ENCODE results near the gene ATP2B2. TPM values are rescaled to one million over a fixed set of nuclear protein-coding genes. Genes with fewer than 3 reads are reported as not detected.

Gene ATP2B2
- total and polyA plus RNA-seq, 12 donors = 0.37 to 3.0 (median 1.6) TPM

GRCh38 chr3:10331320-10331719, 174.1 kb downstream of the ATP2B2 start:
- intact Hi-C loops (cut with DNase I) = no loop called here
- no peaks in the 10 kb centered on the region for H3K27me3 ChIP-seq

DNA sequence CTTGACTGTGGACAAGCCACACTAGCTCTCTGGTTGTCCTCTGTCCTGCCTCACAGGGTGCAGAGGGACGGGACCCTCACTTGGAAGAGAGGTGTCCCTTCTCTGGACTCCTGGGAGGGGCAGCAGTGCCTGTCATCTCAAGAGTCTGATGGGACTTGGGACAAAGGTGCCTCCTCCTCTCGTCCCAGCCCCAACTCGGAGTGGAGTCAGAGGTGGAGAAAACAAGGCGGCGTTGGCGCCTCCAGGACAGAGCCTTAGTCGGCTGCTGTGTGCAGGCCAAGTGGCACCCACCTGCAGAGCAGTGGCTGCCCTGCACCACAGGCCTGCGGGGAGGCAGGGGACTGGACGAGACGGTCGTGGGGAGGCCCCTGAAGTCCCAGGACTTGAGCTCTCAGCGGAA, 175.1 kb downstream of the ATP2B2 start:
- no peak overlapping the region for H3K4me3 ChIP-seq
- intact Hi-C loops (cut with DNase I) = no loop called here
- H3K27me3 ChIP-seq = no peaks in the 10 kb centered on the region
- no peaks in the 10 kb centered on the region for H3K36me3 ChIP-seq (replicated peaks in 1 of 2)
- TF ChIP-seq, protein P1, sequence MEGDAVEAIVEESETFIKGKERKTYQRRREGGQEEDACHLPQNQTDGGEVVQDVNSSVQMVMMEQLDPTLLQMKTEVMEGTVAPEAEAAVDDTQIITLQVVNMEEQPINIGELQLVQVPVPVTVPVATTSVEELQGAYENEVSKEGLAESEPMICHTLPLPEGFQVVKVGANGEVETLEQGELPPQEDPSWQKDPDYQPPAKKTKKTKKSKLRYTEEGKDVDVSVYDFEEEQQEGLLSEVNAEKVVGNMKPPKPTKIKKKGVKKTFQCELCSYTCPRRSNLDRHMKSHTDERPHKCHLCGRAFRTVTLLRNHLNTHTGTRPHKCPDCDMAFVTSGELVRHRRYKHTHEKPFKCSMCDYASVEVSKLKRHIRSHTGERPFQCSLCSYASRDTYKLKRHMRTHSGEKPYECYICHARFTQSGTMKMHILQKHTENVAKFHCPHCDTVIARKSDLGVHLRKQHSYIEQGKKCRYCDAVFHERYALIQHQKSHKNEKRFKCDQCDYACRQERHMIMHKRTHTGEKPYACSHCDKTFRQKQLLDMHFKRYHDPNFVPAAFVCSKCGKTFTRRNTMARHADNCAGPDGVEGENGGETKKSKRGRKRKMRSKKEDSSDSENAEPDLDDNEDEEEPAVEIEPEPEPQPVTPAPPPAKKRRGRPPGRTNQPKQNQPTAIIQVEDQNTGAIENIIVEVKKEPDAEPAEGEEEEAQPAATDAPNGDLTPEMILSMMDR (IDR thresholded peaks at IDR 0.05) = no peak
- no peak for TF ChIP-seq POLR2A (IDR thresholded peaks at IDR 0.05)
- H3K9me3 ChIP-seq (replicated peaks in 1 of 3) = no peaks in the 10 kb centered on the region
- H3K4me1 ChIP-seq (replicated peaks in 1 of 2) = no peaks in the 10 kb centered on the region
- no peak for DNase-seq
- no peak overlapping the region for H3K27ac ChIP-seq
- WGBS, 4 donors = 82 to 93% (median 85%) methylated on average over 3 to 12 of the region's 12 CpGs

More at GRCh38 chr3:10331320-10331719, 174.1 kb downstream of the ATP2B2 start:
- no peak for DNase-seq
- H3K9me3 ChIP-seq (replicated peaks in 1 of 3) = no peaks in the 10 kb centered on the region
- H3K4me1 ChIP-seq (replicated peaks in 1 of 2) = no peaks in the 10 kb centered on the region
- H3K27ac ChIP-seq = no peak overlapping the region
- TF ChIP-seq POLR2A (IDR thresholded peaks at IDR 0.05) = no peak
- TF ChIP-seq, protein P1 (IDR thresholded peaks at IDR 0.05) = no peak
- no peaks in the 10 kb centered on the region for H3K36me3 ChIP-seq (replicated peaks in 1 of 2)
- H3K4me3 ChIP-seq = no peak overlapping the region
- 71 to 88% (median 85%) methylated on average over 8 of the region's 8 CpGs for WGBS, 4 donors

DNA sequence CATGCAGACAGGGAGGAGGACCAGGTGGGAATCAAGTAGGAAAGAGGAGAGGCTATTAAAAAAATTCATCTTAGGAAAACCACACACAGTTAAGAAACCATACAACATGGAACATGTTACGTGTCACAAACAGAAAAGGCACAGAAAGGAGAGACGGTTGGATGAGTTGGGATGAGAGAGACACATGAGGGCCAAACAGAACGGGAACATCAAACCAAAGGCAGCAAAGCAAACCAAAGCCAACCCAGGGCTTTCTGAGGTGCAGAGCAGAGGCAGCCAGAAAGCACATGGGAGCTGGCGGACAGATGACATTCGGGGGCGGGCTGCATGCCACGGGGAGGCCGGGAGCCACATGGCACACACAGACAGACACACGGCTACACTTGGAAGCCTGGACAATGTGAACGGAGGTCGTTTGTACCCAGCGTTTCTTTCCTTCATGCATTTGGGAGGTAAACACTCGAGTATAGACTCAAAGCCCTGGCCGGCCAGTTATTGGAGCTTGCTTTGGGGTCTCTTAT, 175.8 kb downstream of the ATP2B2 start:
- no peaks in the 10 kb centered on the region for H3K27me3 ChIP-seq
- no peaks in the 10 kb centered on the region for H3K4me1 ChIP-seq (replicated peaks in 1 of 2)
- H3K4me3 ChIP-seq = no peak overlapping the region
- no peaks in the 10 kb centered on the region for H3K9me3 ChIP-seq (replicated peaks in 1 of 3)
- no peak for TF ChIP-seq POLR2A (IDR thresholded peaks at IDR 0.05)
- TF ChIP-seq, protein P1 (IDR thresholded peaks at IDR 0.05) = no peak
- no peak for DNase-seq
- 72 to 86% (median 77%) methylated on average over 14 of the region's 14 CpGs for WGBS, 4 donors
- intact Hi-C loops (cut with DNase I) = no loop called here
- H3K36me3 ChIP-seq (replicated peaks in 1 of 2) = no peaks in the 10 kb centered on the region
- H3K27ac ChIP-seq = no peak overlapping the region

GRCh38 chr3:10328460-10329071, 176.8 kb downstream of the ATP2B2 start:
- Histone ChIP-seq H3K4me1 (replicated peaks in 1 of 2) (no peaks in the 10 kb centered on the region), H3K9me3 (replicated peaks in 1 of 3) (no peaks in the 10 kb centered on the region), H3K36me3 (replicated peaks in 1 of 2) (no peaks in the 10 kb centered on the region), H3K4me3 (no peak overlapping the region), H3K27ac (no peak overlapping the region), H3K27me3 (no peaks in the 10 kb centered on the region)
- intact Hi-C loops (cut with DNase I) = no loop called here
- 58 to 71% (median 63%) methylated on average over 31 of the region's 31 CpGs for WGBS, 4 donors
- no peak for DNase-seq
- TF ChIP-seq, protein P1 (IDR thresholded peaks at IDR 0.05) = no peak
- TF ChIP-seq POLR2A (IDR thresholded peaks at IDR 0.05) = no peak
